ENCODE results near the gene DBNL.

DNA sequence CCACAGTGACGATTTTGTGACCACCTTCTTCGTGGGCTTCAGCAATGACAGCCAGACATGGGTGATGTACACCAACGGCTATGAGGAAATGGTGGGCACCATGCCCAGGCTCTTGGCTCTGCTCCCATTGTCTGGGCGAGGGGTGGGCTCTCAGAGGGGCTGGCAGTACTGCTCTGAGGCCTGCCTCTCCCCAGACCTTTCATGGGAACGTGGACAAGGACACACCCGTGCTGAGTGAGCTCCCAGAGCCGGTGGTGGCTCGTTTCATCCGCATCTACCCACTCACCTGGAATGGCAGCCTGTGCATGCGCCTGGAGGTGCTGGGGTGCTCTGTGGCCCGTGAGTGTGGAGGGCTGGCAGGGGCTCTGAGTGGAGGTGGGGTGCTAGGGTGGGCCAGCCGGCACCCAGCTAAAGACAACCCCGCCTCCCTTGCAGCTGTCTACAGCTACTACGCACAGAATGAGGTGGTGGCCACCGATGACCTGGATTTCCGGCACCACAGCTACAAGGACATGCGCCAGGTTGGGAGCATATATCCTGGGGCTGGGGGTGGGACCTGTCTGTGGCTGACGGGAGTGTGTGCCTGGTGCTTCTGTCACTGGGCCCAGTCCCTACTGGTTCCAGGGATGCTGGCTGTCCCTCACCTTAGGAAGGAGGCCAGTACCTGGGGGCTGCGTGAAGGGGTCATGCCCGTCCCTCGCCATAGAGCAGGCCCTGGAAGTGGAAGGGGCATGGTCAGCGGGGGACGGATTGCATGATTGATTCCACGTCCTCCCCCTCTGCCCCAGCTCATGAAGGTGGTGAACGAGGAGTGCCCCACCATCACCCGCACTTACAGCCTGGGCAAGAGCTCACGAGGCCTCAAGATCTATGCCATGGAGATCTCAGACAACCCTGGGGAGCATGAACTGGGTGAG lies 66.5 kb downstream of the DBNL start:
- TF ChIP-seq POU6F1 (CRISPR knock-in tag; IDR thresholded peaks at IDR 0.05; ENCODE audit: borderline replicate concordance, low read depth) (no peak), TCF4 (CRISPR knock-in tag; IDR thresholded peaks at IDR 0.05; ENCODE audit: borderline replicate concordance) (no peak), ZC3H10 (CRISPR knock-in tag; IDR thresholded peaks at IDR 0.05) (no peak), PPARA (CRISPR knock-in tag; IDR thresholded peaks at IDR 0.05; ENCODE audit: borderline replicate concordance) (no peak), GLIS3 (CRISPR knock-in tag; IDR thresholded peaks at IDR 0.05) (no peak), ZNF70 (CRISPR knock-in tag; IDR thresholded peaks at IDR 0.05) (no peak), ZNF565 (CRISPR knock-in tag; conservative IDR thresholded peaks at IDR 0.05; ENCODE audit: low read depth) (no peak), CREB5 (CRISPR knock-in tag; IDR thresholded peaks at IDR 0.05; ENCODE audit: low read depth) (no peak)
- TF ChIP-seq, protein P1, sequence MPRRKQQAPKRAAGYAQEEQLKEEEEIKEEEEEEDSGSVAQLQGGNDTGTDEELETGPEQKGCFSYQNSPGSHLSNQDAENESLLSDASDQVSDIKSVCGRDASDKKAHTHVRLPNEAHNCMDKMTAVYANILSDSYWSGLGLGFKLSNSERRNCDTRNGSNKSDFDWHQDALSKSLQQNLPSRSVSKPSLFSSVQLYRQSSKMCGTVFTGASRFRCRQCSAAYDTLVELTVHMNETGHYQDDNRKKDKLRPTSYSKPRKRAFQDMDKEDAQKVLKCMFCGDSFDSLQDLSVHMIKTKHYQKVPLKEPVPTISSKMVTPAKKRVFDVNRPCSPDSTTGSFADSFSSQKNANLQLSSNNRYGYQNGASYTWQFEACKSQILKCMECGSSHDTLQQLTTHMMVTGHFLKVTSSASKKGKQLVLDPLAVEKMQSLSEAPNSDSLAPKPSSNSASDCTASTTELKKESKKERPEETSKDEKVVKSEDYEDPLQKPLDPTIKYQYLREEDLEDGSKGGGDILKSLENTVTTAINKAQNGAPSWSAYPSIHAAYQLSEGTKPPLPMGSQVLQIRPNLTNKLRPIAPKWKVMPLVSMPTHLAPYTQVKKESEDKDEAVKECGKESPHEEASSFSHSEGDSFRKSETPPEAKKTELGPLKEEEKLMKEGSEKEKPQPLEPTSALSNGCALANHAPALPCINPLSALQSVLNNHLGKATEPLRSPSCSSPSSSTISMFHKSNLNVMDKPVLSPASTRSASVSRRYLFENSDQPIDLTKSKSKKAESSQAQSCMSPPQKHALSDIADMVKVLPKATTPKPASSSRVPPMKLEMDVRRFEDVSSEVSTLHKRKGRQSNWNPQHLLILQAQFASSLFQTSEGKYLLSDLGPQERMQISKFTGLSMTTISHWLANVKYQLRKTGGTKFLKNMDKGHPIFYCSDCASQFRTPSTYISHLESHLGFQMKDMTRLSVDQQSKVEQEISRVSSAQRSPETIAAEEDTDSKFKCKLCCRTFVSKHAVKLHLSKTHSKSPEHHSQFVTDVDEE (CRISPR knock-in tag; IDR thresholded peaks at IDR 0.05), result no peak
